HUES6 (cell line): ENCODE results near the gene ADCK1.
A peak's percentile ranks its signal among the peaks of the same experiment; 100 is the strongest.
"Not testable (repeated sequence)": the region's sequence is repeated elsewhere in the genome, so short reads cannot be mapped to it uniquely, and the experiment has no call there.

ENCODE experiments used
- H3K27ac ChIP-seq: 2 replicates; pipeline ENCODE4 v1.7.0; 2013; ENCODE audit warnings: low read depth, mild to moderate bottlenecking, low read length, inconsistent platforms
- H3K27me3 ChIP-seq: 2 replicates; pipeline ENCODE4 v1.6.1; 2013; ENCODE audit warnings: low read length; ENCODE audit not compliant: control insufficient read depth, insufficient read depth
- H3K36me3 ChIP-seq: 2 replicates; pipeline ENCODE4 v1.6.1; 2013; ENCODE audit warnings: low read length; ENCODE audit not compliant: control insufficient read depth, insufficient read depth
- H3K4me1 ChIP-seq: 2 replicates; pipeline ENCODE4 v1.6.1; 2013; ENCODE audit warnings: low read length; ENCODE audit not compliant: control insufficient read depth, insufficient read depth
- H3K4me3 ChIP-seq: 2 replicates; pipeline ENCODE4 v1.5.1; 2013; ENCODE audit warnings: low read depth, low read length
- H3K9ac ChIP-seq: one replicate; pipeline ENCODE4 v1.6.1; 2013; ENCODE audit warnings: mild to moderate bottlenecking, low read length
- H3K9me3 ChIP-seq: 2 replicates; pipeline ENCODE4 v1.6.1; 2013; ENCODE audit warnings: low read depth, low read length; ENCODE audit not compliant: control insufficient read depth, insufficient read depth

ADCK1 gene

GRCh38 chr14:77950371-77951063, 150.6 kb downstream of the ADCK1 start:
- Histone ChIP-seq H3K4me3 (no peak overlapping the region), H3K27me3 (no peaks in the 10 kb centered on the region), H3K4me1 (no peaks in the 10 kb centered on the region), H3K9ac (no peak overlapping the region), H3K27ac (no peak overlapping the region), H3K36me3 (no peaks in the 10 kb centered on the region), H3K9me3 (peaks cover 38% of the 10 kb centered on the region)

DNA sequence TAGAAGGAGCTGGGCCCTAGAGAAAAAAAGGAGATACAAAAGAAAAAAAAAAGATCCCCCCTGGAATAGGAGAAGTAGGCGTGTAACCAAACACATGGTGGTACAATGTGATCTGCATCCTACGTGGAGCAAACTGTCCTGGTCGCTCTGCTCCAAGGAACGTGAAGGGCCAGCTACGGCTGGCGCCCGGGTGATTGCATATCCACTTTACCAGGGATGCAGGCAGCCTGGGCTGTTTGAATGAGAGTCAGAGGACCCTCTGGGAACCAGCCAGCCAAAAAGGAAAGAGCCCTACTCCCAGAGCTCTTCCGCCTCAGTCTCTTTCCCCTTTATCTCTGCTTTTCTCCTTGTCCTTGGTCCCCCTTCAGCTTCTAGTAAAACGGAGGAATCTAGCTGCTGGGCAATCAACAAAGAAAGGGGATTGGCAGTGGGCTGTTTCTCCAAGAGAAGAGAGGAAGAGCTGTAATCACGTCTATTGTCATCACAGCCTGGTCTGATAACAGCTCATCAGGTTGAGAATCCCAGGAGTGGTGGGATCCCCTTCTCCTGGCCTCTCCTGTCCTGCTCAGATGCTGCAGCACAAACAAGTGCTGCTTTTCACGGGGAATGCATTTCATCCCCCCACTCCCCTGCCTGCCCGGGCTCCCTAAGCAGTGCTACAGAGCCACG, 156.0 kb downstream of the ADCK1 start:
- Histone ChIP-seq H3K27ac (no peak overlapping the region), H3K36me3 (no peaks in the 10 kb centered on the region), H3K9ac (no peak overlapping the region), H3K4me1 (no peaks in the 10 kb centered on the region), H3K9me3 (peaks cover 8% of the 10 kb centered on the region; the same call in 1 of the 2 replicates), H3K27me3 (peaks cover 4% of the 10 kb centered on the region; the same call in 1 of the 2 replicates), H3K4me3 (no peak overlapping the region)

DNA sequence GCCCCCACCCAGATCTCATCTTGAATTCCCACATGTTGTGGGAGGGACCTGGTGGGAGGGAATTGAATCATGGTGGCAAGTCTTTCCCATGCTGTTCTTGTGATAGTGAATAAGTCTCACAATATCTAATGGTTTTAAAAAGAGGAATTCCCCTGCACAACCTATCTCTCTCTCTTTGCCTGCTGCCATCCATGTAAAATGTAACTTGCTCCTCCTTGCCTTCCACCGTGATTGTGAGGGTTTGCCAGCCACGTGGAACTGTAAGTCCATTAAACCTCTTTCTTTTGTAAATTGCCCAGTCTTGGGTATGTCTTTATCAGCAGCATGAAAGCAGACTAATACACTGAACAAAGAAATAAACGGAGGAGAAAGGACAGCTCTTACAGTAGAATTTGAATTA, 159.8 kb downstream of the ADCK1 start:
- not testable (repeated sequence) for H3K36me3 ChIP-seq, H3K4me3 ChIP-seq, H3K27ac ChIP-seq, H3K27me3 ChIP-seq, H3K9me3 ChIP-seq, H3K9ac ChIP-seq, H3K4me1 ChIP-seq

DNA sequence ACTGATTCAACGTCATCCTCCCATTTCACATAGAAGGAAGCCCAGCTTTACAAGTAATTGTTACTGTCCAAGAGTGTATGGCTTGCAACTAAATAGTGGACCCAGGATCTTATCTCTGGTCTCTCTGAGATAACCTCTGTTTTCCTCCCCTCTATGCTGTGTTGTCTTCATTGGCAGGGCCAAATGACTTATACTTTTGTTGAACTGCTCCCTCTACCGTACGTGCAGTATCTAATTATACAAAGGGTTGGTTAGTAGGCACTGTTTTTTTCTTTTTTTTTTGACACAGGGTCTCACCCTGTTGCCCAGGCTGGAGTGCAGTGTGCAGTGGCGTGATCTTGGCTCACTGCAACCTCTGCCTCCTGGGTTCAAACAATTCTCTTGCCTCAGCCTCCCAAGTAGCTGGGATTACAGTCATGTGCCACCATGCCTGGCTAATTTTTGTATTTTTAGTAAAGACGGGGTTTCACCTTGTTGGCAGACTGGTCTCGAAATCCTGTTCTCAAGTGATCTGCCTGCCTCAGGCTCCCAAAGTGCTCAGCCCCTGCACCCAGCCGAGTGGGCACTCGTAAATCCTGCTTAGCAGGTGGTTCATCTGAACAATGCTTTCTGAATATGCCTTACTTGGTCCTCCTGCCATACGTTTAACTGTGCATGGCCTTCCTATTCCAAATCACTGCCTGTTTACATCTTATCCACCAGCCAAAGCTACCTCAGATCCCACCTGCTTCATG, 162.1 kb downstream of the ADCK1 start:
- peaks cover 4% of the 10 kb centered on the region for H3K4me1 ChIP-seq
- 0 out of 2 replicates have a peak, but pooled peaks cover 3% of the 10 kb centered on the region for H3K9me3 ChIP-seq
- H3K36me3 ChIP-seq, result no peaks in the 10 kb centered on the region
- H3K27me3 ChIP-seq, result peaks cover 13% of the 10 kb centered on the region
- no peak overlapping the region for H3K9ac ChIP-seq
- H3K27ac ChIP-seq, result no peak overlapping the region
- H3K4me3 ChIP-seq, result no peak overlapping the region

DNA sequence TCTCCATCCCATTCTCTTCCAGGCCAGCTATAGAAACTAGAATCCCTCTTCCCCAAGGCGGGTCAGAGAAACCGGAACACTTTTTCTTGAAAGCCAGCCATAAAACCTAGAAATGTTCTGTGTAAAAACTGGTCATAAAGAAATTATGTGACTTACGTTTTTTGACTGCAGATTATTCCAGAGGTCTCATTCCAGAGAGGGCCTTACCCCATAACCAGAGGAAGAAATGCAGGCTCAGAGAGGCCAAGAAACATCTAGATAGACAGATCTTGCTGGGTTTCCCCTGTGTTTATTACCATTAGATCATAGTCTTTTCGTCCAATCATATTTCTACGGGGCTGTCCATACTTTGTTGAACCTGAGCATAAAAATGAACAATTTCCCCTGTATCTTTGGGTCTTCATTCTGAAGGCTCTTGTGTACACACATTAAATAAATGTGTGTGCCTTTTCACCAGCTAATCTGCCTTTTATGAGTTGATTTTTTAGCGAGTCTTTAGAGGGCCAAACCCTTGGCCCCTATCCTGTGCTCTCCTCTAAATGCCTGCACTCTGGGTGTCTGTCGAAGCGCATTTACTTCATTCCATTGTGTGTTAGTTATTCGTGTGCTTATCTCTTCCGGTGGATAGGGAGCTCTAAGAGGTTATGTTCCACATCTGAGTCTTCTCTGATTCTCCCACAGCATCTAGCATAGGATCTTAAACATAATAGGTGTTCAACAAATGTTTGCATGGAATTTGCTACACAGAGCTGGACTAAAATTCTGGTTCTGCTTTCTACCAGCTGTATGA, 163.0 kb downstream of the ADCK1 start:
- no peak overlapping the region for H3K9ac ChIP-seq
- no peak overlapping the region for H3K27ac ChIP-seq
- peaks cover 16% of the 10 kb centered on the region for H3K27me3 ChIP-seq
- H3K4me1 ChIP-seq, result peaks cover 4% of the 10 kb centered on the region
- H3K4me3 ChIP-seq, result no peak overlapping the region
- 0 out of 2 replicates have a peak, but pooled peaks cover 3% of the 10 kb centered on the region for H3K9me3 ChIP-seq
- no peaks in the 10 kb centered on the region for H3K36me3 ChIP-seq

GRCh38 chr14:77964586-77964985, 164.7 kb downstream of the ADCK1 start:
- Histone ChIP-seq H3K36me3 (no peaks in the 10 kb centered on the region), H3K9ac (no peak overlapping the region), H3K9me3 (0 out of 2 replicates have a peak, but pooled peaks cover 1% of the 10 kb centered on the region), H3K4me3 (no peak overlapping the region), H3K27ac (no peak overlapping the region), H3K4me1 (peaks cover 4% of the 10 kb centered on the region), H3K27me3 (peaks cover 16% of the 10 kb centered on the region)

- H3K36me3 ChIP-seq, result no peaks in the 10 kb centered on the region
- H3K27me3 ChIP-seq, result peaks cover 16% of the 10 kb centered on the region
- H3K27ac ChIP-seq, result no peak overlapping the region
- H3K4me3 ChIP-seq, result no peak overlapping the region
- no peak overlapping the region for H3K9ac ChIP-seq
- peaks cover 4% of the 10 kb centered on the region for H3K4me1 ChIP-seq
- H3K9me3 ChIP-seq, result no peaks in the 10 kb centered on the region
Observed at GRCh38 chr14:77965050-77965449, 165.1 kb downstream of the ADCK1 start.

- Histone ChIP-seq H3K27me3 (peaks cover 16% of the 10 kb centered on the region), H3K9me3 (no peaks in the 10 kb centered on the region), H3K27ac (no peak overlapping the region), H3K36me3 (no peaks in the 10 kb centered on the region), H3K4me3 (peak overlapping the region; percentile 46), H3K9ac (no peak overlapping the region), H3K4me1 (peaks cover 4% of the 10 kb centered on the region)
Observed at GRCh38 chr14:77965919-77966435, 166.1 kb downstream of the ADCK1 start.

DNA sequence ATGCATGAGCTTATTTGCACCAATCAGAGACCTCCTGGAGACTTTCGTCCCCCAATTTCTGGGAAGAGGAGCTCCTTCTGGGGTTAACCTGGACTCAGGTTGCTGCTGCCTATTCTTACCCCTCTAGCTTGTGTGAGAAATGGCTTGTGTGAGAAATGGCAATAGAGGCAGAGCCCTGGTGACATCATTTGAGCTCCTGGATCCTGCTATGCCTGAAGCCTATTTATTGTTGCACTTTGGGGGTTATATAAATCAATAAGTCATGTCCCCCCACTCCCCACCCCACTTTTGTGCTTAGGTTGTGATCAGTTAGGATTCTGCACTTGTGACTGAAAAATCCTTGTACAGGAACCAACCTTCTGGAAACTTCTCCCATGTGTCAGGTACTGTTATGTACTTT, 167.2 kb downstream of the ADCK1 start:
- Histone ChIP-seq H3K27me3 (peaks cover 16% of the 10 kb centered on the region), H3K9me3 (no peaks in the 10 kb centered on the region), H3K9ac (no peak overlapping the region), H3K36me3 (no peaks in the 10 kb centered on the region), H3K4me1 (peaks cover 4% of the 10 kb centered on the region), H3K27ac (no peak overlapping the region), H3K4me3 (no peak overlapping the region)

DNA sequence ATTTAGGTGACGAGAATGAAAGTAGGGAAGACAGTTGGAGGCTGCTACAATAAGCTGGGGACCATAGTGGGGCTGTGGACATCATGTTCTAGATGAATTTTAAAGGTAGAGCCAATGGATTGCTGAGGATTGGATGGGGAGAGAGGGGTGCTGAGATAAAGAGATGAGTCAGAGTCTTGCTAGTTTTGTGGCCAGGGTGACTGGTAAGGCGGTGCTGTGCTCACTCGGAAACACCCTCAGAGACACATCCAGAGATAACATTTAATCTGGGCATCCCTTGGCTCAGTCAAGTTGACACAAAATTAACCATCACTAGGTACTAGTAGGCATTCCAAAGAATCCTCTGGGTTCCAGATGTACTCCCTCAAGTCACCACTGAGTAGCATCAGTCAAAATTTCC, 170.7 kb downstream of the ADCK1 start:
- Histone ChIP-seq H3K9ac (no peak overlapping the region), H3K36me3 (no peaks in the 10 kb centered on the region), H3K4me1 (peaks cover 1% of the 10 kb centered on the region), H3K9me3 (no peaks in the 10 kb centered on the region), H3K27ac (no peak overlapping the region), H3K4me3 (no peak overlapping the region), H3K27me3 (peaks cover 13% of the 10 kb centered on the region)
